Measurements from ENCODE around the gene NAP1L1. TPM values are rescaled to one million over a fixed set of nuclear protein-coding genes. Genes with fewer than 3 reads are reported as not detected.

The NAP1L1 gene
- total RNA-seq, 1 experiment from 2014 or later = 467 TPM

DNA sequence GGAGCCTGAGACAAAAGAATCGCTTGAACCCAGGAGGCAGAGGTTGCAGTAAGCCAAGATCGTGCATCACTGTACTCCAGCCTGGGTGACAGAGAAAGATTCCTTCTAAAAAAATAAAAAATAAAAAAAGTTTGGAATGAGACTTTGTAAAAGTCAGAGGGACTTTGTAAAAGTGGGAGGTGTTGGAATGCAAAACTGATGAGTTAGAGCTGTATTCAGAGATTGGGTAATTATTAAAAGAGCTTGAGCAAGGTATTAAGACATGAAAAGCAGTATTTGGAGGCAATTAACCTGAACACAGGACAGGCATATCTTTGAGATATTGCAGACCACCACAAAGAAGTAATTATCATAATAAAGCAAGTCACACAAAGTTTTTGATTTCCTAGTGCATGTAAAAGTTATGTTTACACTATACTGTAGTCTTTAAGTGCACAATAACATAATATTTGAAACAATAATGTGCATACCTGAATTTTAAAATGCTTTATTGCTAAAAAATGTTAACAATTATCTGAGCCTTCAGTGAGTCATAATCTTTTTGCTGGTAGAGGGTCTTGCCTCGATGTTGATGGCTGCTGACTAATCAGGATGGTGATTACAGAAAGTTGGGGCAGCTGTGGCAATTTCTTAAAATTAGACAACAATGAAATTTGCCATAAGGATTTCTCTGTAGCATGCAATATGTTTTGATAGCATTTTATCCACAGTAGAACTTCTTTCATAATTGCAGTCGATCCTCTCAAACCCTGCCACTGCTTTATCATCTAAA lies 86.0 kb downstream of the NAP1L1 start:
- TF ChIP-seq, protein P1, sequence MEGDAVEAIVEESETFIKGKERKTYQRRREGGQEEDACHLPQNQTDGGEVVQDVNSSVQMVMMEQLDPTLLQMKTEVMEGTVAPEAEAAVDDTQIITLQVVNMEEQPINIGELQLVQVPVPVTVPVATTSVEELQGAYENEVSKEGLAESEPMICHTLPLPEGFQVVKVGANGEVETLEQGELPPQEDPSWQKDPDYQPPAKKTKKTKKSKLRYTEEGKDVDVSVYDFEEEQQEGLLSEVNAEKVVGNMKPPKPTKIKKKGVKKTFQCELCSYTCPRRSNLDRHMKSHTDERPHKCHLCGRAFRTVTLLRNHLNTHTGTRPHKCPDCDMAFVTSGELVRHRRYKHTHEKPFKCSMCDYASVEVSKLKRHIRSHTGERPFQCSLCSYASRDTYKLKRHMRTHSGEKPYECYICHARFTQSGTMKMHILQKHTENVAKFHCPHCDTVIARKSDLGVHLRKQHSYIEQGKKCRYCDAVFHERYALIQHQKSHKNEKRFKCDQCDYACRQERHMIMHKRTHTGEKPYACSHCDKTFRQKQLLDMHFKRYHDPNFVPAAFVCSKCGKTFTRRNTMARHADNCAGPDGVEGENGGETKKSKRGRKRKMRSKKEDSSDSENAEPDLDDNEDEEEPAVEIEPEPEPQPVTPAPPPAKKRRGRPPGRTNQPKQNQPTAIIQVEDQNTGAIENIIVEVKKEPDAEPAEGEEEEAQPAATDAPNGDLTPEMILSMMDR (IDR thresholded peaks at IDR 0.05; ENCODE audit: unreplicated experiment) = no peak
- CTCF ChIA-PET = interaction anchor here (1.3 kb wide), 1 partner anchor 12 kb away, joined by 3 read pairs; no protein-coding TSS in a partner anchor
- no peaks in the 10 kb centered on the region for H3K27me3 Mint-ChIP-seq (ENCODE audit: unreplicated experiment)
- no peaks in the 10 kb centered on the region for H3K9me3 Mint-ChIP-seq (ENCODE audit: low read depth, unreplicated experiment)
- no peak overlapping the region for H3K27ac Mint-ChIP-seq (ENCODE audit: unreplicated experiment)
- intact Hi-C loops (cut with micrococcal nuclease; ENCODE audit: unreplicated experiment) = no loop called here
- H3K4me3 Mint-ChIP-seq (ENCODE audit: low read depth, unreplicated experiment) = no peak overlapping the region
- H3K36me3 Mint-ChIP-seq (ENCODE audit: insufficient read depth, unreplicated experiment) = peaks cover 3% of the 10 kb centered on the region
- DNase-seq = no peak
- no TSS peak for BruUV-seq (replicated peaks)
- H3K4me1 Mint-ChIP-seq (ENCODE audit: low read depth, unreplicated experiment) = peaks cover 57% of the 10 kb centered on the region

DNA sequence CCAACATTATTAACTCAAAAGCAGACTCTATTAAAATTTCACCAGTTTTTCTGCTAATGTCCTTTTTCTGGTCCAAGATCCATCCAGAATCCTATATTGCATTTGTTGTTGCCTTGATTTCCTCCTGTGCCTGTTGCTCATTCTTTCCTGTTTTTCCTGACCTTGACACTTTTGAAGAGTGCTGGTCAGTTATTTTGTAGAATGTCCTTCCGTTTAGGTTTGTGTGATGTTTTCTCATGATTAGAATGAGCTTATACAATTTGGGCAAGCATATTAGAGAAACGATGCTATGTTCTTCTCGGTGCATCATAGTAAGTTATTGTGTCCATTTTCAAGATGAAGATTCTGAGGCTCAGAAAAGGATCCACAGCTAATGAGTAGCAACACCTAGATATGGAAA lies 86.8 kb downstream of the NAP1L1 start:
- Mint-ChIP-seq H3K4me3 (ENCODE audit: low read depth, unreplicated experiment) (no peak overlapping the region), H3K27ac (ENCODE audit: unreplicated experiment) (peak overlapping the region; percentile 25), H3K9me3 (ENCODE audit: low read depth, unreplicated experiment) (no peaks in the 10 kb centered on the region), H3K4me1 (ENCODE audit: low read depth, unreplicated experiment) (peaks cover 65% of the 10 kb centered on the region), H3K36me3 (ENCODE audit: insufficient read depth, unreplicated experiment) (no peaks in the 10 kb centered on the region), H3K27me3 (ENCODE audit: unreplicated experiment) (no peaks in the 10 kb centered on the region)
- no peak for DNase-seq
- TF ChIP-seq, protein P1 (IDR thresholded peaks at IDR 0.05; ENCODE audit: unreplicated experiment) = no peak
- CTCF ChIA-PET = interaction anchor here (1.3 kb wide), 1 partner anchor 12 kb away, joined by 3 read pairs; no protein-coding TSS in a partner anchor
- BruUV-seq (replicated peaks) = no TSS peak
- intact Hi-C loops (cut with micrococcal nuclease; ENCODE audit: unreplicated experiment) = no loop called here

DNA sequence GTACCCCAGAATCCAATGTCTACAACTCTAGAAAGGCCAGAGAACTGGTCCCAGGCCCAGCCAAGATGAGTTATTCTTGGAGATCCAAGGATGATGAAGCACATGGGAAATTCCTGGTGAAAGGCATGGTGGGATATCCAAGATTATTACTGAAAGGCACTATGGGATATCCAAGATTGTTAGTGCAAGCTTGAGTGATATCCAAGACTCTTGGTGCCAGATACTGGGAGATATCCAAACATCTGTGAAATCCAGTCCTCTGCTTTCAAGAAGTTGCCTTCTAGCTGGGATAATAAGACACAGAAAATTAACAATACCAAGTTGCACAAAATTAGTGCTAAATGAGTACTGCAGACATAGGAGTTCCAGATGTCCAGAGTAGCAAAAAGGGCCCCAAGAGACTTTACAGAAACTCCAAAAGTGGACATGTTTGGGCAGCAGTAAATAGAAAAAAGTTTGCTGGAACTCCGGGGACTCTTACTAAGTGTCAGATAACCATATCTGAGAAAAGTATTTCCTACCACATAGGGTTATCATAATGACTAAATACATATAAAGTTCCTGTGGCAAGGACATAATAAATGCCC lies 87.5 kb downstream of the NAP1L1 start:
- CTCF ChIA-PET = no interaction called here
- Mint-ChIP-seq H3K9me3 (ENCODE audit: low read depth, unreplicated experiment) (no peaks in the 10 kb centered on the region), H3K27me3 (ENCODE audit: unreplicated experiment) (no peaks in the 10 kb centered on the region), H3K36me3 (ENCODE audit: insufficient read depth, unreplicated experiment) (no peaks in the 10 kb centered on the region), H3K4me3 (ENCODE audit: low read depth, unreplicated experiment) (no peak overlapping the region), H3K27ac (ENCODE audit: unreplicated experiment) (peak overlapping the region; percentile 25), H3K4me1 (ENCODE audit: low read depth, unreplicated experiment) (peaks cover 65% of the 10 kb centered on the region)
- intact Hi-C loops (cut with micrococcal nuclease; ENCODE audit: unreplicated experiment) = no loop called here
- no TSS peak for BruUV-seq (replicated peaks)
- TF ChIP-seq, protein P1 (IDR thresholded peaks at IDR 0.05; ENCODE audit: unreplicated experiment) = no peak
- DNase-seq = no peak

DNA sequence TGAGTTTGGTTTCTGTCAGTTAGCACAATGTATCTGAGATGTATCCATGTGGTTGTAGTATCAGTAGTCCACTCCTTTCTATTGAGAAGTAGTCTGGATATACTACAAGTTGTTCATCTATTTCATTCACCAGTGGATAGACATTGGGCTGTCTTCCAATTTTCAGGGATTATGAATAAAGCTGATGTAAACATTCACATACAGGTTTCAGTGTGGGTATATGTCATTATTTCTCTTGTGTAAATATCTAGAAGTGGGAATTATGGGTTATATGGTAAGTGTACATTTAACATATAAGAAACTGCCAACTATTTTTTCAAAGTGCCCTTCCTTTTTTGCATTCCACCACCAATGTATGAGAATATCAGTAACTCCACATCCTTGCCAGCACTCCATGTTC lies 88.8 kb downstream of the NAP1L1 start:
- Mint-ChIP-seq H3K4me3 (ENCODE audit: low read depth, unreplicated experiment) (no peak overlapping the region), H3K4me1 (ENCODE audit: low read depth, unreplicated experiment) (peaks cover 68% of the 10 kb centered on the region), H3K9me3 (ENCODE audit: low read depth, unreplicated experiment) (no peaks in the 10 kb centered on the region), H3K27me3 (ENCODE audit: unreplicated experiment) (no peaks in the 10 kb centered on the region), H3K27ac (ENCODE audit: unreplicated experiment) (no peak overlapping the region), H3K36me3 (ENCODE audit: insufficient read depth, unreplicated experiment) (no peaks in the 10 kb centered on the region)
- TF ChIP-seq, protein P1 (IDR thresholded peaks at IDR 0.05; ENCODE audit: unreplicated experiment) = no peak
- no TSS peak for BruUV-seq (replicated peaks)
- CTCF ChIA-PET = interaction anchor here (0.6 to 0.7 kb wide), 3 partner anchors 15 to 66 kb away, joined by 3 to 9 read pairs (median 3); no protein-coding TSS in a partner anchor
- intact Hi-C loops (cut with micrococcal nuclease; ENCODE audit: unreplicated experiment) = no loop called here
- no peak for DNase-seq

Measured in Calu3 (cell line).